GM12878 (cell line): ENCODE results near the gene NNAT. TPM values are rescaled to one million over a fixed set of nuclear protein-coding genes. Genes with fewer than 3 reads are reported as not detected.

Experiments
- ATAC-seq: fragments of 200-7000 bp; cut with Tn5 transposase; 3 replicates; pipeline ENCODE4 v1.9.1; 2020; ENCODE audit warnings: mild to moderate bottlenecking, moderate library complexity
- BruUV-seq: library from RNA; stranded (reverse); fragments of 400-500 nt; replicated peaks from 2 replicates; lab custom pipeline; 2021; lab: Mats Ljungman, UMichigan
- CTCF ChIA-PET: fragments of 300-600 bp; sonication (Branson Sonifier 250); formaldehyde crosslinking; extraction: SDS; loops from one replicate; lab custom pipeline; 2021; ENCODE audit warnings: inconsistent platforms; lab: Yijun Ruan, JAX
- POLR2A ChIA-PET: fragments of 350-600 bp; formaldehyde crosslinking; extraction: SDS; loops from one replicate; lab custom pipeline; 2021; ENCODE audit warnings: inconsistent platforms; lab: Charles Lee
- RAD21 ChIA-PET: fragments of 300-600 bp; sonication (Branson Sonifier 250); formaldehyde crosslinking; loops from one replicate; lab custom pipeline; 2023; ENCODE audit warnings: antibody characterized with exemption; ENCODE audit not compliant: unreplicated experiment; lab: Charles Lee
- SMC1A ChIA-PET: fragments of 300-600 bp; sonication (Branson Sonifier 250); formaldehyde crosslinking; loops from one replicate; lab custom pipeline; 2023; ENCODE audit not compliant: unreplicated experiment, uncharacterized antibody; lab: Charles Lee
- DNase-seq: peaks from one replicate; pipeline ENCODE4 v3.0.0-alpha.2; 2011; ENCODE audit warnings: low read depth, low spot score
- FAIRE-seq: peaks from 3 replicates; lab custom pipeline; 2011; peaks lifted over from hg19 to GRCh38; lab: Jason Lieb, UNC
- H2AFZ ChIP-seq: 2 replicates; pipeline ENCODE4 v1.6.0; 2011; ENCODE audit warnings: low read depth, low read length, control low read depth; ENCODE audit not compliant: control insufficient read depth
- H3K27ac ChIP-seq: 2 replicates; pipeline ENCODE4 v1.5.1; 2011; ENCODE audit warnings: control low read depth; ENCODE audit not compliant: control insufficient read depth, insufficient read depth
- H3K27me3 ChIP-seq, 2 experiments: replicated peaks in 1 of 2; 2 replicates each; pipeline versions ENCODE4 v1.6.0 to v1.6.1; 2011; ENCODE audit warnings: low read length in 1 of 2; ENCODE audit not compliant: control insufficient read depth in 2 of 2, insufficient read depth in 2 of 2
- H3K36me3 ChIP-seq, 2 experiments: 2 replicates each; pipeline ENCODE4 v1.5.1; 2011; ENCODE audit warnings: low read length in 1 of 2; ENCODE audit not compliant: control insufficient read depth in 2 of 2, insufficient read depth in 2 of 2
- H3K4me1 ChIP-seq: 2 replicates; pipeline ENCODE4 v1.6.1; 2011; ENCODE audit warnings: mild to moderate bottlenecking, low read length, moderate library complexity, mixed read lengths; ENCODE audit not compliant: control insufficient read depth, insufficient read depth
- H3K4me2 ChIP-seq: 2 replicates; pipeline ENCODE4 v1.6.0; 2011; ENCODE audit warnings: control low read depth; ENCODE audit not compliant: control insufficient read depth, insufficient read depth
- H3K4me3 ChIP-seq: fragments of 200-600 bp; sonication (generic); 2 replicates; pipeline ENCODE4 v1.5.1; 2016
- H3K79me2 ChIP-seq: 2 replicates; pipeline ENCODE4 v1.6.0; 2011; ENCODE audit warnings: low read length; ENCODE audit not compliant: control insufficient read depth, insufficient read depth
- H3K9ac ChIP-seq: 2 replicates; pipeline ENCODE4 v1.8.0; 2011; ENCODE audit warnings: low read length, control low read depth, mixed read lengths; ENCODE audit not compliant: control insufficient read depth, insufficient read depth
- H3K9me3 ChIP-seq: replicated peaks from 3 replicates; pipeline ENCODE4 v1.5.1; 2011; ENCODE audit warnings: mild to moderate bottlenecking, low read length; ENCODE audit not compliant: control insufficient read depth, insufficient read depth
- H4K20me1 ChIP-seq: 2 replicates; pipeline ENCODE4 v1.6.0; 2011; ENCODE audit not compliant: control insufficient read depth, insufficient read depth
- ETV6 ChIP-seq, 2 experiments: fragments of 450-650 bp in 1 of 2; IDR thresholded peaks in 1 of 2; conservative IDR thresholded peaks in 1 of 2; 2 replicates each; pipeline ENCODE4 v1.6.1; 2014; ENCODE audit warnings: antibody characterized with exemption in 1 of 2, borderline replicate concordance in 1 of 2, low read depth in 1 of 2, mild to moderate bottlenecking in 1 of 2, moderate library complexity in 1 of 2
- FOS ChIP-seq: IDR thresholded peaks from 3 replicates; pipeline ENCODE4 v1.6.1; 2011; ENCODE audit warnings: borderline replicate concordance; ENCODE audit not compliant: insufficient read length; ENCODE audit errors: extremely low read depth
- HCFC1 ChIP-seq: fragments of 150-350 bp; IDR thresholded peaks from 2 replicates; pipeline ENCODE4 v1.6.1; 2014; ENCODE audit warnings: low read length
- NBN ChIP-seq: fragments of 450-650 bp; IDR thresholded peaks from 2 replicates; pipeline ENCODE4 v1.6.1; 2016
- RELA ChIP-seq: fragments of 450-650 bp; IDR thresholded peaks from 2 replicates; pipeline ENCODE4 v1.8.0; 2014; ENCODE audit warnings: borderline replicate concordance; ENCODE audit not compliant: partially characterized antibody
- STAT3 ChIP-seq: IDR thresholded peaks from 2 replicates; pipeline ENCODE4 v1.6.1; 2011; ENCODE audit warnings: low read depth, low read length, improper control_type of control experiment
- SUZ12 ChIP-seq: fragments of 200-600 bp; sonication (generic); IDR thresholded peaks from one replicate; pipeline ENCODE4 v1.6.1; 2018; ENCODE audit warnings: antibody characterized with exemption, mild to moderate bottlenecking; ENCODE audit not compliant: unreplicated experiment
- ZNF274 ChIP-seq: IDR thresholded peaks from one replicate; pipeline ENCODE4 v1.8.0; 2011; ENCODE audit not compliant: insufficient read length, insufficient read depth
- WGBS: methylation state at CpG from one replicate; pipeline ENCODE4 v1.1.6; 2016; ENCODE audit warnings: low lambda C conversion rate; ENCODE audit not compliant: insufficient replicate concordance, insufficient coverage; ENCODE audit errors: missing lambda C conversion rate; 5-methylcytosine and 5-hydroxymethylcytosine counted together
- in situ Hi-C: fragments of 300-500 bp; cut with MboI; formaldehyde crosslinking; loops from 9 replicates; pipeline ENCODE4 v1.14.3; 2018; ENCODE audit warnings: mixed read lengths
- intact Hi-C: fragments of 100-400 bp; cut with micrococcal nuclease; formaldehyde crosslinking; loops from one replicate; pipeline ENCODE4 v1.14.2; 2022; ENCODE audit not compliant: unreplicated experiment
- polyA plus RNA-seq, 11 experiments: library from polyadenylated mRNA; depleted of rRNA in 4 of 11; unstranded in 6 of 11; stranded (reverse) in 5 of 11; fragments of >200 nt; fragmentation: Nextera tagmentation in 4 of 11; fragmentation: Illumina TruSeq in 1 of 11; extraction: Ambion mirVana in 4 of 11; extraction: Trizol in 1 of 11; gene quantifications; 1 replicate in 1 of 11; 2 replicates in 10 of 11; pipeline versions ENCODE4 v1.2.1 to v1.2.3, GENCODE V29; 2011 to 2016; ENCODE audit warnings: inconsistent platforms in 2 of 11, missing spikeins in 2 of 11, low read depth in 1 of 11
- total RNA-seq, 4 experiments: library from RNA; depleted of rRNA in 3 of 4; stranded (reverse); fragments of >200 nt in 3 of 4; fragmentation: Illumina TruSeq in 1 of 4; extraction: Trizol in 1 of 4; gene quantifications; 2 replicates each; pipeline versions ENCODE4 v1.2.1 to v1.2.3, GENCODE V29; 2013 to 2021
- TF ChIP-seq, protein P1 (sequence below): IDR thresholded peaks from 2 replicates; pipeline ENCODE4 v1.6.1; 2012; ENCODE audit warnings: low read depth, low read length, improper control_type of control experiment

The NNAT gene
- total and polyA plus RNA-seq, 10 of the 15 experiments (the other 5 are each of a cell fraction or from before 2014, with no cell fraction given) = 0.22 to 0.99 (median 0.42) TPM; not detected in 7

DNA sequence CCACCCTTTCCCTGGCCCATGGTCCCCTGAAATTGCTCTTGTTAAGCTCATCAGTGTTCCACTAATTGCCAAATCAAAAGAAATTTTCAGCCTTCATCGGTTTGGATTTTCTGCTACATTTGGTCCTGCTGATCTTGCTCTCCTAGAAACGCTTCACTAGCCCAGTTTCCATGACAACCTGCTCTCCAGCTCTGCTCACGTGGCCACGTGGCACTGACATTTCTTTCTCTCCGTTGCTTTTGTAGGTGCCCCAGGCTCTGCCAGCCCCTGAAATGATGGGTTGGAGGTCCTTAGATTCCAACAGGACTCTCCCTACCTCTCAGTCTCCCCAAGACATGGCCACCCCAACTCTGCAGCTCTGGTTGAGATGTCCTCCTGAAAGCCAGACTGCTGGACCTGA is 45.8 kb upstream of the NNAT start:
- H3K27ac ChIP-seq = no peak overlapping the region
- CTCF ChIA-PET = no interaction called here
- TF ChIP-seq, protein P1, sequence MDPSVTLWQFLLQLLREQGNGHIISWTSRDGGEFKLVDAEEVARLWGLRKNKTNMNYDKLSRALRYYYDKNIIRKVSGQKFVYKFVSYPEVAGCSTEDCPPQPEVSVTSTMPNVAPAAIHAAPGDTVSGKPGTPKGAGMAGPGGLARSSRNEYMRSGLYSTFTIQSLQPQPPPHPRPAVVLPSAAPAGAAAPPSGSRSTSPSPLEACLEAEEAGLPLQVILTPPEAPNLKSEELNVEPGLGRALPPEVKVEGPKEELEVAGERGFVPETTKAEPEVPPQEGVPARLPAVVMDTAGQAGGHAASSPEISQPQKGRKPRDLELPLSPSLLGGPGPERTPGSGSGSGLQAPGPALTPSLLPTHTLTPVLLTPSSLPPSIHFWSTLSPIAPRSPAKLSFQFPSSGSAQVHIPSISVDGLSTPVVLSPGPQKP = no peak
- TF ChIP-seq ZNF274 (no peak), SUZ12 (no peak), RELA (no peak), HCFC1 (no peak), STAT3 (no peak), ETV6 (conservative IDR thresholded peaks at IDR 0.05 in 1 of 2, IDR thresholded peaks at IDR 0.05 in 1 of 2; ENCODE audit: borderline replicate concordance in 1 of 2, low read depth in 1 of 2) (no peak), FOS (no peak), NBN (no peak)
- no peaks in the 10 kb centered on the region for H4K20me1 ChIP-seq
- 19% methylated on average over 5 of the region's 5 CpGs for WGBS
- intact Hi-C loops = no loop called here
- no peaks in the 10 kb centered on the region; a peak in 2 of 4 replicates for H3K27me3 ChIP-seq
- H3K9ac ChIP-seq = no peak overlapping the region
- H2AFZ ChIP-seq = no peak overlapping the region
- no peak overlapping the region for H3K4me3 ChIP-seq
- in situ Hi-C loops = no loop called here
- SMC1A ChIA-PET = no interaction called here
- no peaks in the 10 kb centered on the region for H3K9me3 ChIP-seq
- DNase-seq = no peak
- no peaks in the 10 kb centered on the region for H3K36me3 ChIP-seq
- POLR2A ChIA-PET = no interaction called here
- no peak for ATAC-seq
- no peaks in the 10 kb centered on the region for H3K79me2 ChIP-seq
- H3K4me1 ChIP-seq = no peaks in the 10 kb centered on the region
- no peak overlapping the region for H3K4me2 ChIP-seq
- BruUV-seq = no TSS peak
- no peak for FAIRE-seq
- RAD21 ChIA-PET = no interaction called here
